CD4-positive, alpha-beta T cell (primary cell): ENCODE results near the gene MCF2L2. TPM values are rescaled to one million over a fixed set of nuclear protein-coding genes. Genes with fewer than 3 reads are reported as not detected.
A peak's percentile ranks its signal among the peaks of the same experiment; 100 is the strongest.

Experiments used
- ATAC-seq: fragments of 200-7000 bp; cut with Tn5 transposase; one replicate; pipeline ENCODE4 v1.10.0; 2022; ENCODE audit warnings: mild to moderate bottlenecking; ENCODE audit not compliant: poor library complexity
- CTCF ChIA-PET: fragments of 350-600 bp; sonication (Branson Sonifier 250); formaldehyde crosslinking; loops from one replicate; lab custom pipeline; 2021; ENCODE audit warnings: antibody characterized with exemption, inconsistent platforms; lab: Charles Lee
- POLR2A ChIA-PET: fragments of 350-600 bp; sonication (Branson Sonifier 250); formaldehyde crosslinking; loops from one replicate; lab custom pipeline; 2021; ENCODE audit warnings: antibody characterized with exemption, inconsistent platforms; lab: Charles Lee
- DNase-seq, 14 experiments: peaks; one replicate each; pipeline ENCODE4 v3.0.0-alpha.2; 2013 to 2020; ENCODE audit warnings: mixed read lengths in 2 of 14
- H3K27ac ChIP-seq, 2 donors: one replicate each; pipeline versions ENCODE4 v1.5.1 to v1.7.0; 2013; ENCODE audit warnings: low read length in 2 of 2, low read depth in 1 of 2, mild to moderate bottlenecking in 1 of 2
- H3K27me3 ChIP-seq, 2 experiments: 1 replicate in 1 of 2; 2 replicates in 1 of 2; pipeline versions ENCODE4 v1.6.1 to v1.7.0; 2013; ENCODE audit warnings: low read length in 2 of 2, control low read depth in 1 of 2, mild to moderate bottlenecking in 1 of 2, moderate library complexity in 1 of 2; ENCODE audit not compliant: insufficient read depth in 2 of 2, control insufficient read depth in 1 of 2
- H3K36me3 ChIP-seq: one replicate; pipeline ENCODE4 v1.6.1; 2013; ENCODE audit warnings: low read length, control low read depth; ENCODE audit not compliant: insufficient read depth
- H3K4me1 ChIP-seq: one replicate; pipeline ENCODE4 v1.6.1; 2013; ENCODE audit warnings: low read length, control low read depth; ENCODE audit not compliant: insufficient read depth
- H3K4me3 ChIP-seq: one replicate; pipeline ENCODE4 v1.5.1; 2013; ENCODE audit warnings: mild to moderate bottlenecking, low read length, moderate library complexity
- H3K9me3 ChIP-seq, 2 experiments: 1 replicate in 1 of 2; 2 replicates in 1 of 2; pipeline versions ENCODE4 v1.6.1 to v1.7.0; 2013; ENCODE audit warnings: low read length in 2 of 2, mild to moderate bottlenecking in 2 of 2, control low read depth in 1 of 2, moderate library complexity in 1 of 2; ENCODE audit not compliant: control insufficient read depth in 1 of 2, insufficient read depth in 1 of 2
- H3K27ac Mint-ChIP-seq: one replicate; pipeline ENCODE4 v1.8.0; 2020; ENCODE audit warnings: mixed read lengths
- H3K27me3 Mint-ChIP-seq: one replicate; pipeline ENCODE4 v1.8.0; 2021; ENCODE audit warnings: mixed read lengths
- H3K36me3 Mint-ChIP-seq: one replicate; pipeline ENCODE4 v1.8.0; 2021; ENCODE audit warnings: low read depth, mixed read lengths
- H3K4me1 Mint-ChIP-seq: one replicate; pipeline ENCODE4 v1.8.0; 2021; ENCODE audit warnings: low read depth, mixed read lengths
- H3K4me3 Mint-ChIP-seq: one replicate; pipeline ENCODE4 v1.8.0; 2020; ENCODE audit warnings: mild to moderate bottlenecking, mixed read lengths
- H3K9me3 Mint-ChIP-seq: one replicate; pipeline ENCODE4 v1.8.0; 2020; ENCODE audit warnings: mixed read lengths
- intact Hi-C, 2 experiments: fragments of 100-400 bp; cut with DNase I in 1 of 2; cut with micrococcal nuclease in 1 of 2; formaldehyde crosslinking; loops; one replicate each; pipeline versions ENCODE4 v1.15.1 to v1.9.0; 2023 to 2025; cut with DNase I, micrococcal nuclease
- total RNA-seq, 174 experiments: library from RNA in 2 of 174; stranded (reverse) in 2 of 174; gene quantifications; one replicate each; pipeline ENCODE4 v1.2.3 and lab custom pipeline; 2021 to 2026
- TF ChIP-seq, protein P1 (sequence below): fragments of 200-600 bp; IDR thresholded peaks from one replicate; pipeline ENCODE4 v1.8.0; 2022; ENCODE audit warnings: antibody characterized with exemption, mild to moderate bottlenecking

Gene MCF2L2
- total RNA-seq, 2 experiments from 2014 or later, result 3.8 to 4.1 TPM

DNA sequence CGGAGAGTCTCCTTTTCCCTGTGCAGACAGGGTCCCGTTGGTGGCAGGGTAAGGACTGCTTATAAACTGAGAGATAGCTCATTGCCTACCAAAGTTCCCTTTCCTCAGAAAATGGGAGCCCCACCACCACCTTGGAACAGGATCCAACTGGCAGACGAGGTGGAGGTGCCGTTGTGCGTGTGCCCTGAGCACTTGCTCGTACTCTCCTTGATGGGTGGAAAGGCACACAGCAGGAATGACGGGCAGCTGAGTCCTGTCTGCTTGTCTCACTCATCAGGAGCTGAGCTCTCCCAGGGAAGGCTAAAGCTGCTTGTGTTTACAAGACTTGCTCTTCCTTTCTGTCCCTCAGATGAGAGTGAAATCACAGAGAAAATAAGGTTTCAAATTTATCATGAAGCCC, 114.7 kb downstream of the MCF2L2 start:
- TF ChIP-seq, protein P1, sequence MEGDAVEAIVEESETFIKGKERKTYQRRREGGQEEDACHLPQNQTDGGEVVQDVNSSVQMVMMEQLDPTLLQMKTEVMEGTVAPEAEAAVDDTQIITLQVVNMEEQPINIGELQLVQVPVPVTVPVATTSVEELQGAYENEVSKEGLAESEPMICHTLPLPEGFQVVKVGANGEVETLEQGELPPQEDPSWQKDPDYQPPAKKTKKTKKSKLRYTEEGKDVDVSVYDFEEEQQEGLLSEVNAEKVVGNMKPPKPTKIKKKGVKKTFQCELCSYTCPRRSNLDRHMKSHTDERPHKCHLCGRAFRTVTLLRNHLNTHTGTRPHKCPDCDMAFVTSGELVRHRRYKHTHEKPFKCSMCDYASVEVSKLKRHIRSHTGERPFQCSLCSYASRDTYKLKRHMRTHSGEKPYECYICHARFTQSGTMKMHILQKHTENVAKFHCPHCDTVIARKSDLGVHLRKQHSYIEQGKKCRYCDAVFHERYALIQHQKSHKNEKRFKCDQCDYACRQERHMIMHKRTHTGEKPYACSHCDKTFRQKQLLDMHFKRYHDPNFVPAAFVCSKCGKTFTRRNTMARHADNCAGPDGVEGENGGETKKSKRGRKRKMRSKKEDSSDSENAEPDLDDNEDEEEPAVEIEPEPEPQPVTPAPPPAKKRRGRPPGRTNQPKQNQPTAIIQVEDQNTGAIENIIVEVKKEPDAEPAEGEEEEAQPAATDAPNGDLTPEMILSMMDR, result no peak
- no peaks in the 10 kb centered on the region for H3K27me3 ChIP-seq
- POLR2A ChIA-PET, result no interaction called here
- no peaks in the 10 kb centered on the region for H3K9me3 ChIP-seq
- H3K27ac ChIP-seq, result no peak overlapping the region
- CTCF ChIA-PET, result no interaction called here
- no peak overlapping the region for H3K4me3 ChIP-seq
- Mint-ChIP-seq H3K9me3 (no peaks in the 10 kb centered on the region), H3K27me3 (no peaks in the 10 kb centered on the region), H3K4me3 (no peak overlapping the region), H3K27ac (no peak overlapping the region), H3K4me1 (peaks cover under 1% of the 10 kb centered on the region), H3K36me3 (no peaks in the 10 kb centered on the region)
- peaks cover 12% of the 10 kb centered on the region for H3K36me3 ChIP-seq
- no peaks in the 10 kb centered on the region for H3K4me1 ChIP-seq
- intact Hi-C loops, result no loop called here
- no peak for ATAC-seq
- no peak for DNase-seq

DNA sequence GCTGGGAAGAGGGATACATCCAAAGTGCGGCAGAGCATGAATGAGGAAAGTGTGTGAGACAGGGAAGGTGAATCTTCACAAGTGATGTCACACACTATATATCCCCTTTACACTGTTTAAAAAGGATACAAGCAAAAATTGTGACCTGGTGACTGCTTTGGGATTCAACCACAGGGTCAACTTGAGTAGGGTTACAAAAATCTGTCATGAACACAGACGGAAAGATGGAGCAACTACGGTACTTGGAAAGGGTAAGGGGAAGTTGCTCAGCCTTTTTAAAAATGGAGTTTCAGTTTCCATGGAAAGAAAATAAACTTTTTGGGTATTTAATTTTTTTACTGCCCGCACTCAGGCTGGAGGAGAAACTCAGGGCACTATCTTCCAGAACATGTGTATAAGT, 115.1 kb downstream of the MCF2L2 start:
- Histone ChIP-seq H3K4me1 (no peaks in the 10 kb centered on the region), H3K27me3 (no peaks in the 10 kb centered on the region), H3K9me3 (no peaks in the 10 kb centered on the region), H3K4me3 (no peak overlapping the region), H3K27ac (no peak overlapping the region), H3K36me3 (peaks cover 12% of the 10 kb centered on the region)
- H3K4me1 Mint-ChIP-seq, result no peaks in the 10 kb centered on the region
- ChIA-PET POLR2A (no interaction called here), CTCF (interaction anchor here (1.8 kb wide), 1 partner anchor 7 kb away, joined by 4 read pairs; no protein-coding TSS in a partner anchor)
- TF ChIP-seq, protein P1, result no peak
- intact Hi-C loops, result no loop called here
- H3K4me3 Mint-ChIP-seq, result no peak overlapping the region
- no peaks in the 10 kb centered on the region for H3K36me3 Mint-ChIP-seq
- no peaks in the 10 kb centered on the region for H3K27me3 Mint-ChIP-seq
- no peak overlapping the region for H3K27ac Mint-ChIP-seq
- H3K9me3 Mint-ChIP-seq, result no peaks in the 10 kb centered on the region
- DNase-seq, result peak in 1 of 14 experiments; percentile 9
- no peak for ATAC-seq

DNA sequence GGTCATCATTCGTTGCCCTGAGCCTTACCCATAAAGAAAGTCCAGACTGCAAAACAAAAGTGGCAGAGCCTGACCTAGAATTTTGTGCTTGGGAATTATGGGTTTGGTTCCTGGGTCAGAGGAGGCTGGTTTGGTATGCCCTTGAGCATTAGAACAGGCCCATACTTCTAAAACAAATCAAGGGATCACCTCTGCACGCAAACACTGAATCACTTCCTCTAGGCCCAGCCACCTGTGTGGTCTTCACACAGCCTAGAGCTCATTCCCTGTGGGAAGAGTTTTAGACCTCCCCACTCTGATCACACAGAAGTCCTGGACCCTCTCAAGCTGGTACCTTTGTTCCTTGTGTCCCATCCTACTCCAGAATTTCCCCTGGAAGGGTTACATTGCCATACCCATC, 116.0 kb downstream of the MCF2L2 start:
- H3K4me3 Mint-ChIP-seq, result no peak overlapping the region
- Histone ChIP-seq H3K27ac (no peak overlapping the region), H3K36me3 (peaks cover 9% of the 10 kb centered on the region), H3K4me3 (no peak overlapping the region), H3K4me1 (no peaks in the 10 kb centered on the region), H3K27me3 (no peaks in the 10 kb centered on the region), H3K9me3 (no peaks in the 10 kb centered on the region)
- no peak overlapping the region for H3K27ac Mint-ChIP-seq
- no peaks in the 10 kb centered on the region for H3K36me3 Mint-ChIP-seq
- H3K27me3 Mint-ChIP-seq, result no peaks in the 10 kb centered on the region
- DNase-seq (no peak), ATAC-seq (no peak)
- CTCF ChIA-PET, result interaction anchor here (1.8 kb wide), 1 partner anchor 8 kb away, joined by 4 read pairs; no protein-coding TSS in a partner anchor
- H3K4me1 Mint-ChIP-seq, result no peaks in the 10 kb centered on the region
- no peaks in the 10 kb centered on the region for H3K9me3 Mint-ChIP-seq
- intact Hi-C loops, result no loop called here
- POLR2A ChIA-PET, result no interaction called here
- TF ChIP-seq, protein P1, result no peak
